K562 (cell line): ENCODE measurements around the gene AKT1. TPM values are rescaled to one million over a fixed set of nuclear protein-coding genes. Genes with fewer than 3 reads are reported as not detected.

Source experiments
- ARHGAP35 ChIP-seq: fragments of 450-650 bp; IDR thresholded peaks from 2 replicates; pipeline ENCODE4 v1.6.1; 2018; ENCODE audit not compliant: partially characterized antibody
- HMGN3 ChIP-seq: IDR thresholded peaks from 2 replicates; pipeline ENCODE4 v1.6.1; 2011; ENCODE audit warnings: borderline replicate concordance, low read depth, mild to moderate bottlenecking, mixed read lengths, low read length; ENCODE audit not compliant: insufficient read length; ENCODE audit errors: extremely low read depth
- MTA1 ChIP-seq: fragments of 450-650 bp; IDR thresholded peaks from 2 replicates; pipeline ENCODE4 v1.6.1; 2017; ENCODE audit warnings: borderline replicate concordance
- REST ChIP-seq, 2 experiments: fragments of 450-650 bp; formaldehyde crosslinking in 1 of 2; IDR thresholded peaks; 2 replicates each; pipeline versions ENCODE4 v1.4.0 to v1.6.1; 2014 to 2020; ENCODE audit warnings: mild to moderate bottlenecking in 2 of 2, borderline replicate concordance in 1 of 2, low read depth in 1 of 2
- SMARCC2 ChIP-seq: fragments of 450-650 bp; IDR thresholded peaks from 2 replicates; pipeline ENCODE4 v1.6.1; 2017; ENCODE audit warnings: antibody characterized with exemption, moderate library complexity, mild to moderate bottlenecking, low read depth
- ZBTB12 ChIP-seq: fragments of 250-450 bp; sonication (Bioruptor Pico); IDR thresholded peaks from 2 replicates; pipeline ENCODE4 v1.4.0; 2020
- ZNF277 ChIP-seq: fragments of 250-450 bp; sonication (Bioruptor Pico); IDR thresholded peaks from 2 replicates; pipeline ENCODE4 v1.8.0; 2022; ENCODE audit warnings: inconsistent platforms, mild to moderate bottlenecking, moderate library complexity, borderline replicate concordance
- ZNF639 ChIP-seq, 2 experiments: fragments of 200-800 bp in 1 of 2; sonication (Bioruptor generic) in 1 of 2; sonication (generic) in 1 of 2; formaldehyde crosslinking in 1 of 2; IDR thresholded peaks in 1 of 2; conservative IDR thresholded peaks in 1 of 2; 2 replicates each; pipeline versions ENCODE4 v1.5.0 to v1.6.1; 2016 to 2020; ENCODE audit warnings: missing compliant biosample characterization in 1 of 2, missing genetic modification characterization in 1 of 2, missing genetic modification reagents in 1 of 2
- polyA plus RNA-seq, 8 experiments: library from polyadenylated mRNA; depleted of rRNA in 4 of 8; stranded (reverse) in 5 of 8; unstranded in 3 of 8; fragments of >200 nt; fragmentation: Nextera tagmentation in 2 of 8; fragmentation: Illumina TruSeq in 1 of 8; extraction: Ambion mirVana in 2 of 8; extraction: Trizol in 1 of 8; gene quantifications; 2 replicates each; pipeline versions ENCODE4 v1.2.1 to v1.2.3, GENCODE V29; 2011 to 2014; ENCODE audit warnings: inconsistent platforms in 1 of 8, missing spikeins in 1 of 8
- total RNA-seq, 7 experiments: library from RNA; depleted of rRNA in 6 of 7; stranded (reverse); fragments of >200 nt in 6 of 7; fragmentation: Illumina TruSeq in 2 of 7; extraction: Trizol in 2 of 7; gene quantifications; 2 replicates each; pipeline versions ENCODE4 v1.2.1 to v1.2.3, GENCODE V29; 2011 to 2021; ENCODE audit warnings: low replicate concordance in 1 of 7

AKT1 gene
- total and polyA plus RNA-seq, 9 of the 15 experiments (the other 6 are each of a cell fraction or from before 2014, with no cell fraction given), result 0.49 to 132 (median 75.1) TPM

- TF ChIP-seq REST (IDR thresholded peaks at IDR 0.05; ENCODE audit: borderline replicate concordance) (no peak), REST (CRISPR knock-in tag; IDR thresholded peaks at IDR 0.05; ENCODE audit: low read depth) (0 out of 2 replicates have a peak, but pooled peaks have one; percentile 45), ZBTB12 (CRISPR knock-in tag) (peak; percentile 96), MTA1 (peak; percentile 97), ARHGAP35 (no peak), ZNF277 (CRISPR knock-in tag) (no peak), HMGN3 (peak; percentile 3), SMARCC2 (no peak), ZNF639 (CRISPR knock-in tag; conservative IDR thresholded peaks at IDR 0.05 in 1 of 2, IDR thresholded peaks at IDR 0.05 in 1 of 2) (0 out of 4 replicates have a peak, but pooled peaks of 1 of the 2 experiments have one; percentile 32)
These were observed 42.6 kb downstream of the AKT1 start, which contains the start of gene SIVA1 (continued) for GRCh38 chr14:104752735-104753527.
